SU-DHL-6 (cell line): ENCODE data around the gene RAPGEF4.

Experiments
- CTCF ChIP-seq: fragments of 200-600 bp; sonication (generic); IDR thresholded peaks from one replicate; pipeline ENCODE4 v1.5.1; 2017; ENCODE audit warnings: antibody characterized with exemption, mild to moderate bottlenecking, low read length, moderate library complexity; ENCODE audit not compliant: insufficient read depth, poor library complexity, severe bottlenecking
- EZH2phosphoT487 ChIP-seq: fragments of 200-600 bp; sonication (generic), shearing (Covaris generic); conservative IDR thresholded peaks from 2 replicates; pipeline ENCODE4 v1.6.1; 2018; ENCODE audit warnings: mild to moderate bottlenecking, antibody characterized with exemption, low read length, moderate library complexity, mixed read lengths

DNA sequence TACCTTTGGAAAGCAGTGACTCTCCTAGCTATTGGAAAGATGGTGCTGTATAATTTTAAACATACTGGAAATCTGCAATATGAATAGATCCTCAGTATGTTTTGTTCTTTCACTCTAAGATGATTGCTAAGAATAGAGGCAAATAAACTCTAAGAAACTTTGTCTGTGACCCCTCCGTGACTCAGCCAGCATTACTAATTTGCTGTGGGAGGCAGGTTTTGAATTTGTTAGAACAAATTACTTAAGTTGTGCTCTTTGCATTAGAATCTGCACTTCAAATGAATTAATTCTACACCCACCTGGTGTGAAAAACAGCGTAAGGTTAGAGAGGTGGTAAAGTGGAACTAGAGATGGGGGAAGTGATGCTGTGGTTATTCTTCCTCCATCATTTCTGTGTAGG is 142.2 kb downstream of the RAPGEF4 start:
- TF ChIP-seq CTCF (no peak), EZH2phosphoT487 (no peak)
